Measurements from ENCODE around the gene ARMC5.
A peak's percentile ranks its signal among the peaks of the same experiment; 100 is the strongest.

DNA sequence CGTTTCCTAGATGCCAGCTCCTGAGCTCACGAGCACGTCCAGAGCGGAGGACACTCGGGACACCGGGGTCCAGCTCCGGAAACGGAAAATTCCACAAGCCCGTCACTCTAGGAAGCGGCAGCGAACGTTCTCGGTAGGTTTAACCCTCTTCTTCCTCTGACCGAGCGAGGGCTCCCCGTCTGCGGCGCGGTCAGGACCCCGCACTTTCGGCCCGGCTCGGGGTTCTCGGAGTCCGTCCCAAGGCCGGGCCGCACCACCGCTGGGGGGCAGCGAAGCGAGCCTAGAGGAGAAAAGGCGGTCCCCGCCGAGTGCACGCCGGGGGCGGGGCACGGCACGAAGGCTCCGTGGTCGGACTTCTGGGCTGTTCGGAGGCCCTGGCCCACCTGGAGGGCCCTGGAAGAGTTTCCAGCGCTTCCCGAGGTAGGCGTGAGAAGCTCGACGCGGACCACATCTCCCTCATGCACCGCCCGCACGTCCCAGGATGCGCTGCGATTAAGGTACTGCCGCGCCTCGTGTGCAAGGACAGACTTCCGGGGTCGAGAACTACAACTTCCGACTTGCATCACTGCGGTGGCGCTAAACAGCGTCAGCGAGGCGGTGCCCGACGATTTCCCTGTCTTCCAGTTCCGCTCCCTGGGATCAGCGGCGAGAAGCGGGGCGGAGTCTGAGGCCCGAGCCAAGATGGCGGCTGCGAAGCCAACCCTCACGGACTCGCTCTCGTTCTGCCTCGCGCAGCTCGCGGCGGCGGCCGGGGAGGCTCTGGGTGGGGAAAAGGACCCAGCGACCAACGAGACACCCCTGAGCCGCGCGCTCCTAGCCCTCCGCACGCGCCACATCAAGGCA is at the start of gene ARMC5:
- TF ChIP-seq YY1 (IDR thresholded peaks at IDR 0.05; ENCODE audit: low read depth, low read length): peak; percentile 99
- no peak for TF ChIP-seq EZH2 (IDR thresholded peaks at IDR 0.05; ENCODE audit: borderline replicate concordance, control insufficient read depth, low read depth, low read length)
- TF ChIP-seq POLR2A (IDR thresholded peaks at IDR 0.05; ENCODE audit: low read depth, low read length): peak; percentile 95
- TF ChIP-seq USF1 (IDR thresholded peaks at IDR 0.05; ENCODE audit: borderline replicate concordance, extremely low read length, insufficient read depth, low read depth, low read length): no peak
- peak; percentile 91 for TF ChIP-seq HCFC1 (IDR thresholded peaks at IDR 0.05; ENCODE audit: low read length)
- TF ChIP-seq, protein P1, sequence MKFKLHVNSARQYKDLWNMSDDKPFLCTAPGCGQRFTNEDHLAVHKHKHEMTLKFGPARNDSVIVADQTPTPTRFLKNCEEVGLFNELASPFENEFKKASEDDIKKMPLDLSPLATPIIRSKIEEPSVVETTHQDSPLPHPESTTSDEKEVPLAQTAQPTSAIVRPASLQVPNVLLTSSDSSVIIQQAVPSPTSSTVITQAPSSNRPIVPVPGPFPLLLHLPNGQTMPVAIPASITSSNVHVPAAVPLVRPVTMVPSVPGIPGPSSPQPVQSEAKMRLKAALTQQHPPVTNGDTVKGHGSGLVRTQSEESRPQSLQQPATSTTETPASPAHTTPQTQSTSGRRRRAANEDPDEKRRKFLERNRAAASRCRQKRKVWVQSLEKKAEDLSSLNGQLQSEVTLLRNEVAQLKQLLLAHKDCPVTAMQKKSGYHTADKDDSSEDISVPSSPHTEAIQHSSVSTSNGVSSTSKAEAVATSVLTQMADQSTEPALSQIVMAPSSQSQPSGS (IDR thresholded peaks at IDR 0.05; ENCODE audit: low read length): no peak
- peak; percentile 48 to 71 (median 67) for TF ChIP-seq CTCF (IDR thresholded peaks at IDR 0.05 in 2 of 3, conservative IDR thresholded peaks at IDR 0.05 in 1 of 3; ENCODE audit: control insufficient read depth in 2 of 3, extremely low read depth in 1 of 3, insufficient read depth in 1 of 3, low read depth in 3 of 3, low read length in 3 of 3)
- no peak for TF ChIP-seq REST (IDR thresholded peaks at IDR 0.05; ENCODE audit: low read depth, low read length)

Data from GM12878 (cell line).